Type B pancreatic cell (in vitro differentiated cells): ENCODE measurements around the gene ARHGEF7. TPM values are rescaled to one million over a fixed set of nuclear protein-coding genes. Genes with fewer than 3 reads are reported as not detected.
A peak's percentile ranks its signal among the peaks of the same experiment; 100 is the strongest.

Source experiments
- DNase-seq: peaks from one replicate; pipeline ENCODE4 v3.0.0; 2021; ENCODE audit warnings: mixed read lengths; ENCODE audit not compliant: unreplicated experiment; ENCODE audit errors: extremely low spot score
- H3K27ac Mint-ChIP-seq: 2 replicates; pipeline ENCODE4 v1.8.0; 2021; ENCODE audit warnings: mild to moderate bottlenecking, mixed read lengths
- H3K27me3 Mint-ChIP-seq: 2 replicates; pipeline ENCODE4 v1.8.0; 2021; ENCODE audit warnings: mixed read lengths
- H3K36me3 Mint-ChIP-seq: 2 replicates; pipeline ENCODE4 v1.8.0; 2021; ENCODE audit warnings: mixed read lengths
- H3K4me1 Mint-ChIP-seq: one replicate; pipeline ENCODE4 v1.8.0; 2021; ENCODE audit warnings: mixed read lengths; ENCODE audit not compliant: unreplicated experiment
- H3K4me3 Mint-ChIP-seq: 2 replicates; pipeline ENCODE4 v1.8.0; 2021; ENCODE audit warnings: mild to moderate bottlenecking, mixed read lengths
- H3K9me3 Mint-ChIP-seq: 2 replicates; pipeline ENCODE4 v1.8.0; 2021; ENCODE audit warnings: mixed read lengths
- total RNA-seq: library from RNA; stranded (reverse); gene quantifications from 2 replicates; pipeline ENCODE4 v1.2.1, GENCODE V29; 2021; ENCODE audit warnings: low replicate concordance
- TF ChIP-seq, protein P1 (sequence below): fragments of 200-600 bp; sonication (generic); conservative IDR thresholded peaks from 2 replicates; pipeline ENCODE4 v1.5.0; 2021; ENCODE audit warnings: antibody characterized with exemption, mild to moderate bottlenecking

Gene ARHGEF7
- total RNA-seq, 1 donor from 2014 or later = 103 TPM

DNA sequence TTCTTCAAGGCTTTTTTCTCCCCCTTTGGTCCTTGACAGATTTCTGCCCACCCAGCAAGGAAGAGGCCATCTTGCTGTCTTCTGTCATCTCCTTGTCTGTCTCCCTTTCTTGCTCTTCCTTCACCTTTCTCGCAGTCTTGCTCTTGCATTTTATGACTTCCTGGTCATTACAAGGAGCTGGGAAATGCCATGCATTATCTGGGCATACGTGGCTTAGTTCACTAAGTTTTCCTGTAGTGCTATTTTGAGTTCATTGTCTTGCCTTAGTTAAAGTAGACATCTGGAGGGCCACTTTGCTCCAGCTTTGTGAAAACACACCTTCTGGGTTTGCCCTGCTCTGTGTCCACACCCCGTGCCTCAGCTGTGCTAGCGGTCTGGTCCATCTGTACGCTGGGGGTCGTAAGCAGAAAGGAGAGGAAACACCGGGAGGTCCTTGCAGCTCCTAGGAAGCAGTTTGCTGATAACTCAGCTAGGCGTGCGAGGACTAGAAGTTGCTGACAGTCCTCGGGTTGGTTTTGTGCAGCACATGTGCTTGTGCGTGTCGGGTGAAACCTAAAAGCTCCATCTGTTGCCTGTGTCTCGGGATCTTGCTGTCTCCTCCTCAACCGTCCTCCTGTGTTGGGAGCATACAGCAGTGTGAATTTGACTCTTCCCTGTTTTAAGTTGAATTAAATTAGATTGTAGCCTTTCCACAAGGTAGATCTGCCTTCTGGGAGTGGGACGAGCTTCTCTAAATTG, 59.4 kb downstream of the ARHGEF7 start:
- H3K27ac Mint-ChIP-seq = peak overlapping the region; percentile 59
- H3K9me3 Mint-ChIP-seq = no peaks in the 10 kb centered on the region
- peaks cover 23% of the 10 kb centered on the region for H3K36me3 Mint-ChIP-seq
- no peak overlapping the region for H3K4me3 Mint-ChIP-seq
- H3K27me3 Mint-ChIP-seq = no peaks in the 10 kb centered on the region
- TF ChIP-seq, protein P1, sequence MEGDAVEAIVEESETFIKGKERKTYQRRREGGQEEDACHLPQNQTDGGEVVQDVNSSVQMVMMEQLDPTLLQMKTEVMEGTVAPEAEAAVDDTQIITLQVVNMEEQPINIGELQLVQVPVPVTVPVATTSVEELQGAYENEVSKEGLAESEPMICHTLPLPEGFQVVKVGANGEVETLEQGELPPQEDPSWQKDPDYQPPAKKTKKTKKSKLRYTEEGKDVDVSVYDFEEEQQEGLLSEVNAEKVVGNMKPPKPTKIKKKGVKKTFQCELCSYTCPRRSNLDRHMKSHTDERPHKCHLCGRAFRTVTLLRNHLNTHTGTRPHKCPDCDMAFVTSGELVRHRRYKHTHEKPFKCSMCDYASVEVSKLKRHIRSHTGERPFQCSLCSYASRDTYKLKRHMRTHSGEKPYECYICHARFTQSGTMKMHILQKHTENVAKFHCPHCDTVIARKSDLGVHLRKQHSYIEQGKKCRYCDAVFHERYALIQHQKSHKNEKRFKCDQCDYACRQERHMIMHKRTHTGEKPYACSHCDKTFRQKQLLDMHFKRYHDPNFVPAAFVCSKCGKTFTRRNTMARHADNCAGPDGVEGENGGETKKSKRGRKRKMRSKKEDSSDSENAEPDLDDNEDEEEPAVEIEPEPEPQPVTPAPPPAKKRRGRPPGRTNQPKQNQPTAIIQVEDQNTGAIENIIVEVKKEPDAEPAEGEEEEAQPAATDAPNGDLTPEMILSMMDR = no peak
- peaks cover 35% of the 10 kb centered on the region for H3K4me1 Mint-ChIP-seq
- DNase-seq = no peak

DNA sequence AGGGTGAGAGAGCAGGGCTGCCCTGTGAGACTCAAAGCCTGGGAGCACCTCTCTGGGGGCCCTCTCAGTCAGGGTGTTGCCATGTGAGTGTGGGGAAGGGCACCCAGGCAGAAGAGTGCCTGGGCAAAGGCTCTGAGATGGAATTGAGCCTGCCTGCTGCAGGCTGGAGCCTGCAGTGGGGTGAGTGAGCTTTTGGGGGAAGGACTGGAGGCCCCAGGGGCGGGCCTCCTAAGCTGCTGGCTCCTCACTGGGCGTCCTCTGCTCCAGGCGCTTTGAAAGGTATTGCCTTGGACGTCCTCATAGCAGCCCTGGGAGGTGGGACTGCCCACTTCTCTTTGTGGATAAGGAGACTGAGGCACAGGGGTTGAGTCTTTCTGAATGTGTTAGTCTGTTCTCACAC, 60.3 kb downstream of the ARHGEF7 start:
- Mint-ChIP-seq H3K4me3 (peak overlapping the region; percentile 10), H3K27ac (peak overlapping the region; percentile 59), H3K4me1 (peaks cover 35% of the 10 kb centered on the region), H3K36me3 (peaks cover 20% of the 10 kb centered on the region), H3K27me3 (no peaks in the 10 kb centered on the region), H3K9me3 (no peaks in the 10 kb centered on the region)
- TF ChIP-seq, protein P1 = no peak
- no peak for DNase-seq

DNA sequence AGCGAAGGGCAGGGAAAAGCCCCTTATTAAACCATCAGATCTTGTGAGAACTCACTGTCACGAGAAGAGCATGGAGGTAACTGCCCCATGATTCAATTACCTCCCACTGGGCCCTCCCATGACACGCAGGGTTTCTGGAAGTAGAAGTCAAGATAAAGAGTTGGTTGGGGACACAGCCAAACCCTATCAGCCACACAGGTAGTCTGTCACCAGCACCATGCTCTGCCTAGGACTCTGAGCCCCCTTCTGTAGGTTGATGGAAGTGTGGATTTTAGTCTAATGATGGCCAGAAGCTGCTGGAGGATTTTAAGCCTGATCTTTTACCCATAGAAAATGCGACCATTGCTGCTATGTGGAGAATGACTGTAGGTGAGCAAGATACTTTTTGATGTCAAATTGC, 60.8 kb downstream of the ARHGEF7 start:
- TF ChIP-seq, protein P1 = no peak
- H3K27me3 Mint-ChIP-seq = no peaks in the 10 kb centered on the region
- no peak overlapping the region for H3K4me3 Mint-ChIP-seq
- no peak for DNase-seq
- H3K4me1 Mint-ChIP-seq = peaks cover 35% of the 10 kb centered on the region
- no peaks in the 10 kb centered on the region for H3K9me3 Mint-ChIP-seq
- H3K27ac Mint-ChIP-seq = peak overlapping the region; percentile 16
- H3K36me3 Mint-ChIP-seq = peaks cover 20% of the 10 kb centered on the region

DNA sequence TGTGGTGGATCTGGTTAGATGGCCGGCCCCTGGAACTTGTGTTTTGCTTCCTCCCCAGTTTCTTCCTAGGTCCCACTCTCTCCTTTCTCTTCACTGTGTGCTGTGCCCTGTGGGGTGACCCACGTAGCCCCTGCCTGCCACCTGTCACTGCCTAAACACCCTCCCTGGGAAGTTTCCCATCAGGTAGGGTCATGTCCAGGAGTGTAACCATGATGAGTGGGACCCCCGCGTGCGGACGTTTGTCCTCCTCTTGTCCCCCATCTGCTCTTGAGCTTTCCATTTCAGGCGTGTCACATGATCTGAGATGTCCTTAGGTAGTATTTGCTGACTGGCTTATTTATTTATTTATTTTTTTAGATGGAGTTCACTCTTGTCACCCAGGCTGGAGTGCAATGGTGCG, 61.3 kb downstream of the ARHGEF7 start:
- H3K36me3 Mint-ChIP-seq = peaks cover 21% of the 10 kb centered on the region
- H3K4me3 Mint-ChIP-seq = no peak overlapping the region
- TF ChIP-seq, protein P1 = no peak
- H3K27me3 Mint-ChIP-seq = no peaks in the 10 kb centered on the region
- H3K4me1 Mint-ChIP-seq = peaks cover 36% of the 10 kb centered on the region
- peak overlapping the region; percentile 16 for H3K27ac Mint-ChIP-seq
- H3K9me3 Mint-ChIP-seq = no peaks in the 10 kb centered on the region
- DNase-seq = no peak

DNA sequence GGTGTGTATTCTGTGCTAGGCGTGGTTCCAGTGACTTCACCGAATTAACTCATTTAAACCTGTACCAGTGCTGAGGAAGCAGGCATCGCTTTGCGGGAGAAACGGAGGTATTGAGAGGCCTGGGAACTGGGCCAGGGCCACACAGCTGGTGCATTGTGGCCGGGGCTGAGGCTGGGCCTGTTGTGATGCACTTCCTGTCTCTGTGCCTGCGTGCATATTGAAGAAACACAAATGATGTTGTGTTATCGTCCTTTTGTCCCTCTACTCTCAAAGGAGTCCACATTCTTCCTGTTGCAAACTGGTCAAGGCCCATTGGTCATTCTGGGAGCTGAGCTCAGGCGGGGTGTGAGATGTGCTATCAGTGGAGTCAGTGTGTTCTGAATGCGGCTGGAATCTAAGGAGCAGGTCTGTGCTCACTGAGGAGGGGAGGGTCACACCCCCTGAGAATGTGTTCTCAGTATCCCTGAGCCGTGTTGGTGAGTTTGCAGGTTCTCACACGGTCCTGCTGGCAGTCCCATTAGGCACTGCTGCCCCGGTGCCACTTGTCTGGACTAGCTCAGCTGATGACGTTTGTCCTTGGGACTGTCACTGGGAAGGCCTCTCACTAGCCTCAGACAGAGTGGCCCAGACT, 62.1 kb downstream of the ARHGEF7 start:
- no peak overlapping the region for H3K4me3 Mint-ChIP-seq
- TF ChIP-seq, protein P1 = no peak
- peaks cover 31% of the 10 kb centered on the region for H3K4me1 Mint-ChIP-seq
- DNase-seq = no peak
- H3K36me3 Mint-ChIP-seq = peaks cover 23% of the 10 kb centered on the region
- H3K9me3 Mint-ChIP-seq = no peaks in the 10 kb centered on the region
- H3K27me3 Mint-ChIP-seq = no peaks in the 10 kb centered on the region
- H3K27ac Mint-ChIP-seq = peak overlapping the region; percentile 93
